Left lung (tissue), 10 donors: ENCODE data around the gene VAV3. TPM values are rescaled to one million over a fixed set of nuclear protein-coding genes. Genes with fewer than 3 reads are reported as not detected.

Experiments
- ATAC-seq: fragments of 200-7000 bp; cut with Tn5 transposase; one replicate; pipeline ENCODE4 v1.9.1; 2020; ENCODE audit warnings: moderate library complexity
- DNase-seq, 4 donors: peaks; one replicate each; pipeline ENCODE4 v3.0.0-alpha.2; 2013 to 2020
- H3K27ac ChIP-seq, 2 donors: fragments of 200-600 bp; sonication (generic) in 1 of 2; one replicate each; pipeline versions ENCODE4 v1.5.0 to v1.8.0; 2020 to 2021
- H3K27me3 ChIP-seq, 2 donors: fragments of 200-600 bp; sonication (generic) in 1 of 2; one replicate each; pipeline versions ENCODE4 v1.5.0 to v1.8.0; 2020 to 2021
- H3K36me3 ChIP-seq, 2 donors: fragments of 200-600 bp; sonication (generic) in 1 of 2; one replicate each; pipeline versions ENCODE4 v1.5.0 to v1.8.0; 2020 to 2021
- H3K4me1 ChIP-seq, 2 donors: fragments of 200-600 bp; one replicate each; pipeline ENCODE4 v1.8.0; 2021
- H3K4me3 ChIP-seq, 2 donors: fragments of 200-600 bp; sonication (generic) in 1 of 2; one replicate each; pipeline versions ENCODE4 v1.5.0 to v1.8.0; 2020 to 2021; ENCODE audit warnings: mild to moderate bottlenecking in 1 of 2
- H3K9me3 ChIP-seq, 2 donors: fragments of 200-600 bp; sonication (generic) in 1 of 2; one replicate each; pipeline versions ENCODE4 v1.5.0 to v1.8.0; 2020 to 2021
- CTCF ChIP-seq, 2 donors: fragments of 200-600 bp; sonication (generic) in 1 of 2; IDR thresholded peaks; one replicate each; pipeline versions ENCODE4 v1.5.0 to v1.8.0; 2021; ENCODE audit warnings: antibody characterized with exemption in 2 of 2
- intact Hi-C, 2 donors: fragments of 100-400 bp; cut with DNase I; formaldehyde crosslinking; loops; one replicate each; pipeline versions ENCODE4 v1.11.2 to v1.14.2; 2022
- polyA plus RNA-seq, 6 donors: library from polyadenylated mRNA; unstranded; fragments of 120-200 nt; gene quantifications; one replicate each; pipeline ENCODE4 v1.2.1, GENCODE V29; 2013; ENCODE audit not compliant: insufficient read length in 6 of 6
- total RNA-seq, 2 donors: library from RNA; stranded (reverse); fragmentation: NEBNext Ultra II Directional; extraction: Animal tissue kit (Norgen Biotek cat#: 25700); gene quantifications; one replicate each; pipeline ENCODE4 v1.2.1, GENCODE V29; 2021
- donor health status: DM: no; HTN: yes; CAD: no.
- donor health status: DM: no; HTN: no; CAD: no.

The VAV3 gene
- total and polyA plus RNA-seq, 8 donors = 5.3 to 14.5 (median 7.2) TPM

DNA sequence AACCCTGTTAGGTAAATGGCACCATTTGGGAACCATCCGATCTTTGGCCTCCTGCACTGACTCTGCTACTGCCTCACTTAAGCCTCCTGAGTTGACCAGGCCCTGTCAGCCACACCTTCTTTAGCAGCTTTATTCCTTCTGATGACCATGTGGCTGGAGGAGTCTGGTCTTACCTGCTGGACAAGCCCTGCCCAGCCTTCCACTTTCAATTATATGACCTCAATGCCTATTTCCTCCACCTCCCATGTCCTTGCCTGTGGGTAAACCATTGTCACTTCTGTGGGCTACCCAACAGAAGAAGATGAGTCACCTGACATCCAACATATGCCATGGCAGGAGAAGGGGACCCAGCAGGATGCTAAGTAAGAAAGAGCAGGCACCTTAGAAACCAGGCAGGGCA is 430.3 kb downstream of the VAV3 start:
- TF ChIP-seq CTCF (IDR thresholded peaks at IDR 0.05) = no peak
- Histone ChIP-seq H3K4me1 (no peaks in the 10 kb centered on the region), H3K27me3 (no peaks in the 10 kb centered on the region), H3K27ac (no peak overlapping the region), H3K4me3 (no peak overlapping the region), H3K9me3 (no peaks in the 10 kb centered on the region), H3K36me3 (no peaks in the 10 kb centered on the region)
- ATAC-seq (no peak), DNase-seq (no peak)
- intact Hi-C loops = loop anchor here in 1 of 2 donors (10.0 kb wide), 1 partner anchor 260 kb away; no protein-coding TSS in a partner anchor

DNA sequence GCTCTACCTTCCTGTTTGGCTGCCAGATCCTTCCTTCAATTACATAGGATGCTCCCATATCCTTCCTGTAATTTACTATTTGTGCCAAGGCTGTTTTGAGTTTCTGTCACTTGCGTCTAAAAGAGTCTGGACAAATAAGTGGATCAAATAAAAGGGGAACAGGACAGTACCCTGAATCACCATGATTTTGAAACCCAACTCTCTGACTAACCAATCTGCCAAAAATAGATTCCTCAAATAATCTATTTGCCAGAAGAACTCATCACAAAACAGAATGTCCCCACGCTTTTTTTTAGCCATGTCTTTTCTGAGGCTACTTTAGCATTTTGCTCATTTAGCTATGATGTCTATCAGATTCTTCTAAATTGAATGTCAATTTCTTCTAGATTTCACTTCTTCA is 431.5 kb downstream of the VAV3 start:
- Histone ChIP-seq H3K27me3 (no peaks in the 10 kb centered on the region), H3K9me3 (no peaks in the 10 kb centered on the region), H3K36me3 (no peaks in the 10 kb centered on the region), H3K4me1 (no peaks in the 10 kb centered on the region), H3K27ac (no peak overlapping the region), H3K4me3 (no peak overlapping the region)
- intact Hi-C loops = loop anchor here in 1 of 2 donors (10.0 kb wide), 1 partner anchor 259 kb away; no protein-coding TSS in a partner anchor
- ATAC-seq = no peak
- no peak for TF ChIP-seq CTCF (IDR thresholded peaks at IDR 0.05)
- no peak for DNase-seq

- Histone ChIP-seq H3K36me3 (no peaks in the 10 kb centered on the region), H3K4me3 (no peak overlapping the region), H3K9me3 (no peaks in the 10 kb centered on the region), H3K27ac (no peak overlapping the region), H3K4me1 (no peaks in the 10 kb centered on the region), H3K27me3 (peaks cover 0 to 5% of the 10 kb centered on the region in 2 donors)
- ATAC-seq (no peak), DNase-seq (no peak)
- TF ChIP-seq CTCF (IDR thresholded peaks at IDR 0.05) = no peak
- intact Hi-C loops = loop anchor here in 1 of 2 donors (10.0 kb wide), 1 partner anchor 258 kb away; no protein-coding TSS in a partner anchor
Observed at GRCh38 chr1:107532318-107532717, 432.7 kb downstream of the VAV3 start.

DNA sequence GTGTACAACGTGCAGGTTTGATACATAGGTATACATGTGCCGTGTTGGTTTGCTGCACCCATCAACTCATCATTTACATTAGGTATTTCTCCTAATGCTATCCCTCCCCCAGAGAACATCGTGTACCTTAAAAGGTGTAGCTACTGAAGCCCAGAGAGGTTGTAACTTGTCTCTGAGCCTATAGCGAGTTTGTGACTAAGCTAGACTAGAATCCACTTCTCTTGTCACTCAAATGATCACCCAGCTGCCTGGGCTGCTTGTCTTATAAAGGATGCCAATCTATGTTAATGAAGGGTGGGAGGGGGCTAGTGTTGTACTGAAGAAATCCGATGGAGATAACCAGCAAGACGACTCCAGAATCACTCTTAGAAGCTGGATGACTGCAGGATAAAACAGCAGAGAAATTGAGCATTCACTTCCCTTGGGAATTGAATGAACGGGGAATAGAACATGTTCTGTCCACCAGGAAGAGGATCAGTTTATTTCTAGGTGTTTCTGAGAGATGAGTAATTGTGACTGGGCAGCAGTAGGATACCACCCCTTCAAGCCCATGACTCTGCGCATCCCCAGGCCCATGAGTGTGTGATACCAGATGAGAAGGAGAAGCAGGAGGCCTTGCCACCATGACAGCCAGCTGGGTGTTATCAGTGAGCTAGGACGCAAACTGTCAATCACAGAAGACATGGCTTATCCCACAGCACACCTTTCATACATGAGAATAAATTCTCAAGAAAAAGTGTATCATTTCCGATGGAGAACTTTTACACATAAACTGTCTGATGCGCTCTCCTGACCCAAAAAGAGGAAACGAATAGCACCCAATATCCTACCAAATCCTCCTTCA is 433.7 kb downstream of the VAV3 start:
- intact Hi-C loops = loop anchor here in 1 of 2 donors (10.0 kb wide), 1 partner anchor 256 kb away; no protein-coding TSS in a partner anchor
- no peak overlapping the region for H3K27ac ChIP-seq
- no peak overlapping the region for H3K4me3 ChIP-seq
- ATAC-seq = no peak
- peaks cover 0 to 5% of the 10 kb centered on the region in 2 donors for H3K27me3 ChIP-seq
- DNase-seq = no peak
- no peaks in the 10 kb centered on the region for H3K4me1 ChIP-seq
- H3K9me3 ChIP-seq = no peaks in the 10 kb centered on the region
- no peak for TF ChIP-seq CTCF (IDR thresholded peaks at IDR 0.05)
- no peaks in the 10 kb centered on the region for H3K36me3 ChIP-seq

- H3K27me3 ChIP-seq = peaks cover 0 to 5% of the 10 kb centered on the region in 2 donors
- H3K9me3 ChIP-seq = no peaks in the 10 kb centered on the region
- no peak overlapping the region for H3K27ac ChIP-seq
- H3K36me3 ChIP-seq = no peaks in the 10 kb centered on the region
- DNase-seq (no peak), ATAC-seq (no peak)
- H3K4me1 ChIP-seq = no peaks in the 10 kb centered on the region
- TF ChIP-seq CTCF (IDR thresholded peaks at IDR 0.05) = no peak
- no peak overlapping the region for H3K4me3 ChIP-seq
- intact Hi-C loops = loop anchor here in 1 of 2 donors (10.0 kb wide), 1 partner anchor 256 kb away; no protein-coding TSS in a partner anchor
Observed at GRCh38 chr1:107530543-107530942, 434.4 kb downstream of the VAV3 start.
